Body of pancreas (tissue), 4 donors: Measurements from ENCODE around the gene USP10.

Experiments
- CTCF ChIP-seq, 7 experiments: fragments of 450-650 bp in 4 of 7; fragments of 200-600 bp in 3 of 7; sonication (generic) in 3 of 7; IDR thresholded peaks; one replicate each; pipeline ENCODE4 v1.5.1; 2016 to 2019; ENCODE audit warnings: antibody characterized with exemption in 7 of 7
- POLR2A ChIP-seq, 3 donors: fragments of 450-650 bp; IDR thresholded peaks; one replicate each; pipeline ENCODE4 v1.6.1; 2016; ENCODE audit warnings: antibody characterized with exemption in 3 of 3, mild to moderate bottlenecking in 2 of 3

- no peak for TF ChIP-seq CTCF (IDR thresholded peaks at IDR 0.05)
- no peak for TF ChIP-seq POLR2A (IDR thresholded peaks at IDR 0.05)
These were observed 127.4 kb downstream of the USP10 start for GRCh38 chr16:84827131-84827574.
